ENCODE results near the gene SKAP1. TPM values are rescaled to one million over a fixed set of nuclear protein-coding genes. Genes with fewer than 3 reads are reported as not detected.

The SKAP1 gene
- total RNA-seq, 4 donors from 2014 or later: 0.93 to 1.9 (median 1.1) TPM; not detected in 1

GRCh38 chr17:48148029-48148770 is 281.8 kb downstream of the SKAP1 start:
- no peak for TF ChIP-seq CTCF (IDR thresholded peaks at IDR 0.05)
- no peak for DNase-seq (ENCODE audit: low spot score)
- no peak for ATAC-seq (ENCODE audit: low FRiP score)

GRCh38 chr17:48144976-48145798 is 284.8 kb downstream of the SKAP1 start:
- ATAC-seq (ENCODE audit: low FRiP score): no peak
- TF ChIP-seq CTCF (IDR thresholded peaks at IDR 0.05): no peak
- no peak for DNase-seq (ENCODE audit: low spot score)

- DNase-seq (ENCODE audit: low spot score) (no peak), ATAC-seq (ENCODE audit: low FRiP score) (peak; percentile 41)
- no peak for TF ChIP-seq CTCF (IDR thresholded peaks at IDR 0.05)
Measured at GRCh38 chr17:48144231-48144630, 285.8 kb downstream of the SKAP1 start.

GRCh38 chr17:48143629-48144028 is 286.4 kb downstream of the SKAP1 start:
- no peak for ATAC-seq (ENCODE audit: low FRiP score)
- TF ChIP-seq CTCF (IDR thresholded peaks at IDR 0.05): no peak
- DNase-seq (ENCODE audit: low spot score): no peak

GRCh38 chr17:48139944-48140343 is 290.1 kb downstream of the SKAP1 start:
- no peak for TF ChIP-seq CTCF (IDR thresholded peaks at IDR 0.05)
- no peak for ATAC-seq (ENCODE audit: low FRiP score)
- DNase-seq (ENCODE audit: low spot score): no peak

- DNase-seq (ENCODE audit: low spot score): no peak
- TF ChIP-seq CTCF (IDR thresholded peaks at IDR 0.05): no peak
- ATAC-seq (ENCODE audit: low FRiP score): no peak
Measured at GRCh38 chr17:48137656-48138055, 292.4 kb downstream of the SKAP1 start.

Data from omental fat pad (tissue), 4 donors.